GM15510 (cell line): ENCODE results near the gene MIPOL1.

Experiments
- POLR2A ChIP-seq: IDR thresholded peaks from 3 replicates; pipeline ENCODE4 v1.6.1; 2011; ENCODE audit warnings: borderline replicate concordance; ENCODE audit not compliant: insufficient read length; ENCODE audit errors: extremely low read depth

MIPOL1 gene

DNA sequence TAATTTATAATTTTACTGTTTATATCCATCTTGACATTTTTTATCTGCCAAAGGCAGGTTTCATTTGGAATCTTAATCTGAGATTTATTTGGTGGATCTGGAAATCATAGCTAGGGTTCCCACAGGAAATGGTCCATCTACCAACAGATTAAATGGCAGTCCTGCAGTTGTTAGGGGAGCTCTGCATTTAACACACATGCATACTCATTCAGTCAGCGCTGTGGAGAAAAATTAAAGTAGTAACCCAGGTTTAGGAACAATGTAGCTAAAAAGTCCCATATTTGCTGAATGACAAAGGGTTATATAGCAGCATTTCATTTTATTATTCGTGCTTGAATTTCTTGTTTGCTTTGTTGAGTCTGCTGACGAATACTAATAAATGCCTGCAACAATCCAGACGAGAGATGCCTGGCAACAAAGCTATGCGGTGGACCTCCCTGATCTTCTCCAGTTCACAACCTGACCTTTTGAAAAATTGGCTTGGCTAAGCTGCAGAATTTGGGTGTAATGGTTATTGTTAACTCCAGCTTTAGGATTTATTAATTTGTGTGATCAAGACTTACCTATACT lies 59.8 kb downstream of the MIPOL1 start:
- TF ChIP-seq POLR2A: no peak

DNA sequence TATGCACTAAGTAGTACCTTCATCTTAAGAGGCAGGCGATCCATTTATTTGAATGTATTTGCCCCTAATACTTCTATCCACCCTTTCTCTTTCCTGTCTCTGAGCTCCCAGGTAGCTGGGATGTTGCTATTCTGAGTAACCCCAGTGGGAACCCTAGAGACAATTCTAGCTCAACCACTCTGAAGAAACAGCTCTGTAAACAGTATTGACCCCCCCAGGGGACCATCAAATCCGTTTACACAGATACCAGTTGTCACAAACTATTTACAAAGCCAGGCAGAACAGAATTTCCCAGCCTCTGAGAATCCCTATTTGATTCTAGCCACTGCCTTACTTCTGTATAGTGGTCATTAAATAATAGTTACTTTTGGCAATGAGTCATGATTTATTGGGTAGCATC lies 64.9 kb downstream of the MIPOL1 start:
- no peak for TF ChIP-seq POLR2A

- TF ChIP-seq POLR2A: no peak
Measured at GRCh38 chr14:37263656-37264236, 66.0 kb downstream of the MIPOL1 start.

DNA sequence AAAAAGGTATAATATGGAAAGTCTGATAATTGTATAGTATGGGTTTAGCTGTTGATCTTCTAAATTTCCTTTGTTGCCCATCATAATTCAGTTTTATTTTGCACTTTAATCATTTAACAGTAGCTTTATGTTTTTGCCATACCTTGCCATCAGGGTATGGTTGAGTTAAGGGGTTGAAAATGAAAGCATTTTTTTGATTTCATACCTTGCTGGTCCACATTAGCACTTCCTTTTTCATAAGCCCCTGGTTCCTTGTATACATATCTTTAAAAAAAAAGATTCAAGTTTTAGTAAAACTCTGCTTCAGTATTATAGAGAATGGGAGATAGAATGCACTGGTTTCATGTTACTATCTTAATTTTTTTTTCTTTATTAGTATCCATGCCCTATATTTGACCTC lies 71.1 kb downstream of the MIPOL1 start:
- TF ChIP-seq POLR2A: no peak

- no peak for TF ChIP-seq POLR2A
Measured at GRCh38 chr14:37270629-37271028, 72.9 kb downstream of the MIPOL1 start.

DNA sequence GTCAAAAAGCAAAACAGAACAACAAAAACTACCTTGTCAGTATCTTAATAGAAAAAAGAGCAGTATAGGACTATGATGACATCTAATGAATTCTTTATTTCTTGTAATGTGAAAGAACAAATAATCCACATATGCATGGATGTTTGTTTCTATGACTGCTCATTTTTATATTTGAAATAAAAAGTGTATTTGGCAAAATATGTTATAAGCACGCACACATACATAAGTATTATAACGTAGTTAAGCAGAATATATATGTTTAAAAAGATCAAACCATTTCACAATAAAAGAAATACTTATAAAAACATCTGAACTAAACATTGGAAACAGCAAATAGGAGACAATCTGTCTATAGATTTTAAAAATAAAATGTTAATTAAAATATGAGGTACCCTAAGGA lies 74.8 kb downstream of the MIPOL1 start:
- no peak for TF ChIP-seq POLR2A

- no peak for TF ChIP-seq POLR2A
Measured at GRCh38 chr14:37274652-37275051, 76.9 kb downstream of the MIPOL1 start.

DNA sequence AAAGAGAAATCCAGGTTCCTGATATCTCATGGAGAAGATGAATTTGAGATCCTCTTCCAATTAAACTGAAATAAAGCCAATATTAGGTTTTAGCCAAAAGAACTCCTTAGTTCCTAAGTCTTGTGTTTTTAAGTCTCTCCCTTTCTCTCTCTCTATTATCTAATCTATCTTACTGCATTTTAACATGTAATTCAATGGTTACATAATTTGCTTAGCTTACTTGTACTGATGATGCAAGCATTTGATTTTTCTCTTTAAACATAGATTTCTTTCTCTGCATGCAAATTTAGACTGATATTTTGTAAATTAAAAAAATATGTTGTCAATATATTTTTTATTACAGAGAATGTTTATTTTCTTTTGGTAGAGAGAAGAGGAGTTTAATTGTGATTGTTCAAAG lies 78.2 kb downstream of the MIPOL1 start:
- TF ChIP-seq POLR2A: no peak

DNA sequence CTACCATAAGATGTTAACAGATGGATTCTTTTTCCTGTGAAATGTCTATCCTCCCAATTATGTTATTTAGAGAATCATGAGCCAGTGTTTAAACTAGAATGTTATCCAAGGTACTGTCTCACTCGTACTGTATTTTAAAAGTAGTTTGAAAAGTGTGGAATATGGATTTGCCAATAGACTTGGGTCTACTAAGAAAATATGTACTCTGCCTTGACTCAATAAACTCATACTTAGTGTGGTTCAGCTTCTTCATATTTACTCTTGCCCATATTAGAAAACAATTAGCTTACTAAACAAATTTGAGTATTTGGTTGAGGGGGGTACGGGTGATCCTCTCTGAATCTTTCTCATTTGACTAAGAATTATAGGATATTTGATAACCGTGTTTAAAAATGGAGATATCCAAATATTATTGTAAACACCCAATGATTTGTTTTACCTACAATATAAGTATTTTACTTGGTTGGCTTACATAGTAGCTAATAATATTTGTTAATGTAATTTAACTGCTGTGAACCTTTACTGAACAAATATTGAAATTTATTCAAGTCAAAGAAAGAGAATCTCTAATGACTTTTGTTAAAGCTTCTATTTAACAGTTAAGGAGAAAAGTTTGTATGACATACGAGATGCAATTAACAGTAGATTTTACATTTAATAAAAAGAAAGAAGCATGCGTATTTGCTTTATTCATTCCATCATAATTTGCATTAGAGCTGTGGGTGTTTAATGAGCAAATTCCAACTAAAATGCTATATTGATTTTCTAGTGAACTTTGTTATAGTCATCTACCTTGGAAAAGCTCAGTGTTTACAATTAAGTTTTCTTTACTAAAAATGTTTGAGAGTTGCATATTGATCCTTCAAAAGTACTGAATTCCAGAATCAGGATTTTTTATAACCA lies 81.2 kb downstream of the MIPOL1 start:
- no peak for TF ChIP-seq POLR2A

DNA sequence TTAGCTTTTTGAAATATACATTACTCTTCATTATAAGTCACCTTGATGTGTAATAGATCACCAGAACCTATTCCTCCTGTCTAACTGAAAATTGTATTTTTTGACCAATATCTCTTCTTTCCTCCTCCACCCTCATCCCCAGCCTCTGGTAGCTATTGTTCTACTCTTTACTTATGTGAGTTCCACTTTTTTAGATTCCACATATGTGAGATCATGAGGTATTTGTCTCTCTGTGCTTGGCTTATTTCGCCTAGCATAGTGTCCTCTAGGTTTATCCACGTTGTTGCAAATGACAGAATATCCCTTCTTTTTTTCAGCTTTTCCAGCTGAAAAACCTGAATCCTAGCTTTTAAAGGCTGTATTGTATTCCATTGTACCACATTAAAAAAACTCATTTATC lies 82.1 kb downstream of the MIPOL1 start:
- TF ChIP-seq POLR2A: no peak

GRCh38 chr14:37284760-37285159 lies 87.0 kb downstream of the MIPOL1 start:
- no peak for TF ChIP-seq POLR2A

DNA sequence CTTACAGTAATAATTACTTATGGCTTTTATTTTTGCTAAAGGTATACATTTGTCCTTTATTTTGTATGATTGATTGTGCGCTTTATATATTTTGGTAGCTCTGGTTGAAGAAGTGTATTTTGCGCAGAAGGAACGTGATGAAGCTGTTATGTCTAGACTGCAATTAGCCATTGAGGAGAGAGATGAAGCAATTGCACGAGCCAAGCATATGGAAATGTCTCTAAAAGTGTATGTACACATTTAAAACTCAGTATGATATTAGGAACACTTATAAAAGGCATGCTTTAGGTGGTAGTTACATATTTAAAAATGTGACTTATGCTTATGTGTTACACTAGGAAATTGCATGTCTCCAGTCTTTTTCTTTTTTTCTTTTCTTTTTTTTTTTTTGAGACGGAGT lies 87.5 kb downstream of the MIPOL1 start:
- TF ChIP-seq POLR2A: no peak

GRCh38 chr14:37289688-37290087 lies 92.0 kb downstream of the MIPOL1 start:
- no peak for TF ChIP-seq POLR2A

- no peak for TF ChIP-seq POLR2A
Measured at GRCh38 chr14:37311252-37311651, 113.5 kb downstream of the MIPOL1 start.

DNA sequence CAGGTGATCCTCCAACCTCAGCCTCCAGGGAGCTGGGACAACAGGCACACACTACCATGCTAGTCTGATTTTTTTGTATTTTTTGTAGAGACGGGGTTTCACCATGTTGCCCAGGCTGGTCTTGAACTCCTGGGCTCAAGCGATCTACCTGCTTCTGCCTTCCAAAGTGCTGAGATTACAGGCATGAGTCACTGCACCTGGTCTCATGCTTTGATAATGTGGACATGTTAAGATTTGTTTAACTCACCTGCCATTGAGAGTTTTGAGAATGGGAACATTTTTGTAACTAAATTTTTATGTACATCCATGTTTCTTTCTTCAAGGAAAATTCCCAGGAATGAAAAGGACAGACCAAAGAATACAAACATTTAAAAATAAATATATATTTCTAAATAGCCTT lies 121.2 kb downstream of the MIPOL1 start:
- no peak for TF ChIP-seq POLR2A

- TF ChIP-seq POLR2A: no peak
Measured at GRCh38 chr14:37320106-37320505, 122.4 kb downstream of the MIPOL1 start.
